HG02938 (cell line): ENCODE measurements around the gene LCK.
A peak's percentile ranks its signal among the peaks of the same experiment; 100 is the strongest.

Experiments
- ATAC-seq: cut with Tn5 transposase; IDR thresholded peaks from one replicate; pipeline ENCODE4 v1.9.1; 2021; ENCODE audit warnings: mild to moderate bottlenecking, moderate library complexity; ENCODE audit not compliant: unreplicated experiment

Gene LCK

DNA sequence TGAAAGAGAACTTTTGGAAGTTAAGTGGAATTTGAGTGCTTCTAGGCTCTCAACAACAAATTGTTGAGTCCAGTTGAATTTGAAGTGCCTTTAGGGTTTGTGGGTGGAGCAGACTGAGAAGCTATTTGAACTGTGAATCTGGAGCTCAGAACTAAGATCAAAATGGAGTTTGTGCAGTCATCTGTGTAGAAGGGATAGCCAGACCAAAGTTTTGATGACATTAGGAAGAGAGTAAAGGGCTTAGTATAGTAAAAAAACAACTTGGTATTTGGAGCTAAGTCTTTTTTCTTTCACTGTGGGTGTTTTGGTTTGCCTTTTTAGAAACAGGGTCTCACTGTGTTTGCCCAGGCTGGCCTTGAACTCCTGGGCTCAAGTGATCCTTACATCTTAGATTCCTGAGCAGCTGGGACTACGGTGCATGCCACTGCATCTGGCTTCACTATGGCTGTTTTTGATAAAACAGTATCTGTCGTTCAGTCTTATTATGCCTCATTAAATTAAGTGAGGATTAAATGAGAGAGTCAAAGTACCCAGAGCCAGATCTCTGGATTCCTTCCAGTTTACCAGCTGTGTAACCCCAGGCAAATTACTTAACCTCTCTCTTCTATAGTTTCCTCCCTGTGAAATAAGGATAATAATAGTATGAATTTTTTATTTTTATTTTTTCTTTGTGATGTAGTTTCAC lies 60.8 kb downstream of the LCK start:
- ATAC-seq, result no peak

DNA sequence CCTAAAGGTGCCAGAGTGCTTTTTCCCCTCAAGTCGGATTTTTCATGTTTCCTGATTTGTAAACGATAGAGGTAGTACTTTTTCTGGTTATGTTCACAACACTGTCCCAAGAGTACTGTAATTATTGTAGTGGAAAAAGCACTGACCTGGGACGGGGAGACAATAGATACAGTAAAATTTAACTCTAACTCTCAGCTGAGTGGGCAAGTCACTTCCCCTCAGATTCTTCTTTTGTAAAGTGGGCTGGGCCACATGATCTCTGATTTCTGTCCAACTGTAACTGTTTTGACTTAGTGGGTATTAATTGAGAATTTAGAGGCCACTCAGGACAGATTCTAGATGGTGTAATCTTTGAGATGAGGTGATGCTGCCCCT lies 65.8 kb downstream of the LCK start:
- peak; percentile 25 for ATAC-seq

DNA sequence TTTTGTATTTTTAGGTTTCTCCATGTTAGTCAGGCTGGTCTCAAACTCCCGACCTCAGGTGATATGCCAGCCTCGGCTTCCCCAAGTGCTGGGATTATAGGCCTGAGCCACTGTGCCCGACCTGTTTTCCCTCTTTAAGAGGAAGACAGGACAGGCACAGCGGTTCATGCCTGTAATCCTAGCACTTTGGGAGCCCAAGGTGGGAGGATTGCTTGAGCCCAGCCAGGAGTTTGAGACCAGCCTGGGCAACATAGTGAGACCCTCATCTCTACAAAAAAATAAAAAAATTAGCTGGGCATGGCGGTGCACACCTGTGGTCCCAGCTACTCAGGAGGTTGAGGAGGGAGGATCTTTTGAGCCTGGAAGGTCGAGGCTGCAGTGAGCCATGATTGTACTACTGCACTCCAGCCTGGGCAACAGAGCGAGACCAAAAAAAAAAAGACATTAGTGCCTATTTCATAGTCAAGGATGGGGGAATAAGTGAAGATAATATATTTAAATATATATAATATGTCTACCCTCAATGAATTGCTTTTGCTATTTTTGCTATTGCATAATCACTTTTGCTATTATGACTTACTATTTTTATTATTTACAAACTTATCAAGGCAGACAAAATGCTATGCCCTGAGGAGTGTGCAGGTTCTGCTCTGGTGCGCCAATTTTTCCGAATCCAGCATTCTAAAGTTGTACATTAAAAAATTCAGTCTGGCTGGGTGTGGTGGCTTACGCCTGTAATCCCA lies 67.2 kb downstream of the LCK start:
- ATAC-seq, result no peak

DNA sequence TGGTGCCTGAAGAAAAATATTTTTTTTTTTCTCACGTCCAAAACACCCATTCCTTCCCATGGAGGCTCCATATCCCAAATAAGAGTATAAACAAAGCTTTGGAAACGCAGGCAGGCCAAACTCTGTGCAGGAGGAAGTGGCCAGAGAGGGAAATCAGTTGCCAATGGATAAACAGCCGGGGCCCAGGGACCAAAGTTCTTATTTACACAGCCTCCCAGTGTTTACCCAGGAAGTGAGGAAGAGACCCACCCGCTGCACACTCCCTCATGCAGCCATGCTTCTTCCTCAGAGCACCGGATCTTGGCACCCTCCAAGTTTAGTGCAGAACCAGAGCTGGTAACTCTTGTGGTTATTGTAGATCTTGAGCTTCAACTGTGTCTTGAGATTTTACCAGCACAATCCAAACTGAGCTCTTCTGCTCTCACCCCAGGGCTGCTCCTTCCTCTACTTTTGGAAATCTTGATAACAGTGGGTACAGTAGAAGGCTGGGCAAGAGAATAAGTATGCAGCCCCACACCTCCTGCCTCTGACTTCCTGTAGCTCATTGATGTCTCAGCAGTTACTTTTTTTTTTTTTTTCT lies 70.7 kb downstream of the LCK start:
- ATAC-seq, result no peak

DNA sequence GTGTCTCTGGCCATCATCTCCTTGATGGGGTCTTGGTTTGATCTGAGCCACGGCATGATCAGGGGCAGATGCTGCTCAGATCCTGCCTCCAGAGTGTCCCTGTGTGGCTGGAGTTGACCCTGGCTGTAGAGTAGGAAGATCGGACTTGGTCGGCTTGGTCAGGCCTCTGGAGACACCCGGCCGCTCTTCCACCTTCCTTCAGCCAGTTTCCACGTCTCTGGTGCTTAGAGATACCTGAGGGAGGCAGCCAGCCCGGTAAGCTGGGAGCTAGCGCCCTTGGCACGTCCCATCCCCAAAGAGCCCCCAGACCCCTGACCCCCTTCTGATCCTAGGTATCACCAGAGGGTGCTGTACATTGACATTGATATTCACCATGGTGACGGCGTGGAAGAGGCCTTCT lies 76.1 kb downstream of the LCK start:
- ATAC-seq, result no peak

DNA sequence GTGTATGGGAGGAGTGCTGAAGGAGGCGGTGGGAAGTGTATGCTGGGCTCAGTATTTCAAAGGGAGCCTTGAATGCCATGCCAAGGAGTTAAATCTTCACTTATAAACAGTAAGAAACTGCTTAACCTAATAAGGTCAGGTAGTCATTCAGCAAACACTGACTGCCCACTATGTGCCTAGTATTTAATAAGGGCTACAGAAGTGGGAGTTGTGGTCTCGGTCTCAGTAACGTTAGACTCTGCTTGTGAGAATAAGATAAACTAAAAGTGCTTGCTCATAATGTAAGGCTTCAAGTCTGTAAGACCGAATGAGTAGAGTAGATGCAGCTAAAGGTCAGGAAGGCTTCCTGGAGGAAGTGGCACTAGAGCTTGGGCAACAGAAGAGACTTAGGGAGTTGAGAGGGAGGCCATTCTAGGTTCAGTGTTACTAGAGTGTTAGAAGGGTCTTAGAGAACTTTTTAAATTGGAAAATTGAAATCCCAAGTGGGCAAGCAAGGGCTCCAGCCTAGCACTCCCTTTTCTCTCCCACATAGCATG lies 78.9 kb downstream of the LCK start:
- ATAC-seq, result no peak

DNA sequence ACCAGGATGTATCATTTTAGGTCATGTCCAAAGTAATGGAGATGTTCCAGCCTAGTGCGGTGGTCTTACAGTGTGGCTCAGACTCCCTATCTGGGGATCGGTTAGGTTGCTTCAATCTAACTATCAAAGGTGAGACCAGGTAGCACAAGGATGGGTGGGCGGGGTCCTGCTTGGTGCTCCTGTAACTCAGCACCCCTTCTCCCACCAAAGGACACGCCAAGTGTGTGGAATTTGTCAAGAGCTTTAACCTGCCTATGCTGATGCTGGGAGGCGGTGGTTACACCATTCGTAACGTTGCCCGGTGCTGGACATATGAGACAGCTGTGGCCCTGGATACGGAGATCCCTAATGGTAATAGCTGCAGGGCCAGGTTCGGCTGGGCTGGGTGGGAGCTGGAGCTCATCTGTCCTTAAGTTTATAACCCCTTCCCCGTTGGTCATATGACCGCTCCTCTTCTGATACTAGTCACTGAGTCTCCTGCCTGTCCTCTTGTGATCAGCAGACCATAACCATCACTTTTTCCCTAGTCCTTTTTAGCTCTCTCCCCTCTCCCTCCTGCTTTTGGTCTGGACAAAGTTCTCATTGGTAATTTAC lies 79.6 kb downstream of the LCK start:
- ATAC-seq, result no peak

DNA sequence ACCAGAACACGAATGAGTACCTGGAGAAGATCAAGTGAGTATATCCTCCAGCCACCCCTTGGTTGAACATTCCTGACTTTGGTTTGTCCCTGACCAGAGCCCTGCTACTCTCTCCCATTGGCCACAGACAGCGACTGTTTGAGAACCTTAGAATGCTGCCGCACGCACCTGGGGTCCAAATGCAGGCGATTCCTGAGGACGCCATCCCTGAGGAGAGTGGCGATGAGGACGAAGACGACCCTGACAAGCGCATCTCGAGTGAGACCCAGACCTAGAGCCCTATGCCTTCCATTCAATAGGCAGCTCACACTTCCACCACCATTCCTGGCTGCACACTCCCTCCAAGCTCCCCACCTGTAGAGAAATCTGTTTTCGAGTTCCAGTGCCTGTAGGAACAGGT lies 80.5 kb downstream of the LCK start:
- ATAC-seq, result no peak

DNA sequence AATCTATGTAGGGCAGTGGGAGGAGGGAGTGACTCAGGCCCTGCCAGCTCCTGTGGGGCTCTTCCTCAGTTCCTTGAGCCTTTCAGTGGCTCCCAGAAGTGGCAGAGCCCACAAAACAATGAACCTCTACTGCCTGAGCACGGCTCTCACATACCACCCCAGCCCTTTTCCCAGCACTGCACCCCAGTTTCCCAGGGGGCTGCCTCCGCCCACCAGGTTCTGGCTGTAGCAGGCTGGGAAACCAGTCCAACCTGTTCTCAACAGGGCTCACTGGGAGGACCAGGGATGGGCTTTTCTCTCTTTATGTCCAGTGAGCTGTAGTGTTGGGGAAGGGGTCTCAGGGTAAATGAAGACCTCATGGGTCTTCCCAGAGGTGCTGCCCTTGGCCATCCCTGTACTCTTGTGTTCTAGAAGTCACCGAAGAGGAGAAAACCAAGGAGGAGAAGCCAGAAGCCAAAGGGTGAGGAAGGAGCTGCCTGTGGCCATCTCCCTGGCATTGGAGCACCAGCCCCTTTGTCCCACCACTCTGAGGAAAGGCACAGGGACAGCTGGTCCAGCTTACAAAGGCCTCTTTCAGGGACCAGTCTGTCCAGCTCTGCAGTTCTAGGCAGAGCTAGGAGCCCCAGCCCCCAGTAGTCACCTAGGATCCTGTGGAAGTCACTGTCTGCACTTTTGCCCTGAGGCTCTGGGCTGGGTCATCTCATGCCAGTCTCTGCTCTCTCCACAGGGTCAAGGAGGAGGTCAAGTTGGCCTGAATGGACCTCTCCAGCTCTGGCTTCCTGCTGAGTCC lies 81.4 kb downstream of the LCK start:
- no peak for ATAC-seq

DNA sequence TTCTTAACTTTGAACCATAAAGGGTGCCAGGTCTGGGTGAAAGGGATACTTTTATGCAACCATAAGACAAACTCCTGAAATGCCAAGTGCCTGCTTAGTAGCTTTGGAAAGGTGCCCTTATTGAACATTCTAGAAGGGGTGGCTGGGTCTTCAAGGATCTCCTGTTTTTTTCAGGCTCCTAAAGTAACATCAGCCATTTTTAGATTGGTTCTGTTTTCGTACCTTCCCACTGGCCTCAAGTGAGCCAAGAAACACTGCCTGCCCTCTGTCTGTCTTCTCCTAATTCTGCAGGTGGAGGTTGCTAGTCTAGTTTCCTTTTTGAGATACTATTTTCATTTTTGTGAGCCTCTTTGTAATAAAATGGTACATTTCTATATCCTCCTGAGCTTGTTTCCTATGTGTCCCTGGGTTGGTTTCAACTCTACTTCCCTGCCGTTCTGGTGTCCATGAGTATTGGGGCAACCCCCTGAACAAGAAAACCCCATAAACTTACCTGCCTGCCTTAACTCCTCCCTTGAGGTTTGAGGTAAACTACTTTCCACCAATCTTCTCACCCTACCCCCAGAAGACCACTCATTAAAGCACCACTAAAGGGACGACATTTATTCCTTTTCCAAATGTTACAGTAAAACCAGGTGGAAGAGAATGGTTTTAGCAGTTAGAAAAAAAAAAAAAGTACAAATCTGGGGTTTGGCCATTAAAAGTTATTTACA lies 82.3 kb downstream of the LCK start:
- no peak for ATAC-seq

DNA sequence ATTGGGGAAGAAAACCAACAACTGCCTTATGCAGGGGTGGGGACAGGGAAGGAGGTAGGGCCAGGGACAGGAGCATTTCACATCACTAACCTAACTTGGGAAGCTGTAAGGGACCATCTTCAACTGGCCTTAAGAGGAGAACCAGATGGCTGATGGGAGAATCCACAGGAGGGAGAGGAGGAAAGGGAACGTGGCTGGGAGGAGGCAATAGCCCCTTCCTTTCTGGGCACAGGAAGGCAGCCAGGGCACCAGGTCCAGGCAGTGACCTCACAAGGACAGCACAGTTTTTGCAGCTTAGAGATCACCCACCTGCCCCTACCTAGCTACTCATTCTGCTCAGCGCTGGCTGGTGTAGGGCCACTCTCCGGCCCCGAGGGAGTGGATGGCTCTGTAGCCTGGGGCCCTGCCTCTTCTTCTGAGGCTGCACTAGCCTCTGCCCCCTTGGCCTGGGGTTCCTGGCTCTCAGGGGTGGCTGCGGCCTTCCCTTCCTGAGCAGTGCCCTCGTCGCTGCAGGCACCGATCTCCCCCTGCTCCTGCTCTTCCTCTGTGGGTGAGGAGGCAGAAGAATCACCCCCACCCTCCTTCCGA lies 83.3 kb downstream of the LCK start:
- ATAC-seq, result no peak

DNA sequence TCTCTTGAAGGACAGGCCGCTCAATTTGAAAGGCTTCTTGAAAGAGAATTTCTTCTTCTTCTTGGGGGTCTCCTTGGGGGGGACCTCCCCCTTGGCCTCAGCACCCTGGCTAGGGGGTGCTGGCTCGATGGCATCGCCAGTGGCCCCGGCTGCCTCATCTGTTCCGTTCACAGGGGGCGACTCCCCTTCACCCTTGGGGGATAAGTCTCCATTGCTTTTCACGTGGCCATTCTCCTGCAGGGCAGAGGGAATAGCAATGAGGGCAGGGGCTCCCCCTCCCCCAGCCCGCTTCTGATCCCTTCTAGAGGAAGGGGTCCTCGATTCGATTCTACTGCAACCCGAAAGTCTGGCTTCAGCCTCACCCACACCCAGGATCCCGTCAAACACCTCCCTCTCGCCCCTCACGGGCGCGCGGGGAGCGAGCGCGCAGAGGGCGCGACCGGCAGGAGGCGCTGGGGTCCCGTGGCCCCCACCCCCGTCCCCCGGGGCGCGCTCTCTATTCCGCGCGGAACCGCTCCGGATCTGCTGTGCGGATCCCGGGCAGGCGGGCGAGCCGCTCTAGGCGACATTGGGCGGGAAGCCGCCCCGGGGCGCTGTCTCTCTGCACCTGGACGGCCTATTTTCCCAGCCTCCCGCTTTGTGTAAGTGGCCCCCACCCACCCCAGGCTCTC lies 83.9 kb downstream of the LCK start:
- ATAC-seq, result no peak

DNA sequence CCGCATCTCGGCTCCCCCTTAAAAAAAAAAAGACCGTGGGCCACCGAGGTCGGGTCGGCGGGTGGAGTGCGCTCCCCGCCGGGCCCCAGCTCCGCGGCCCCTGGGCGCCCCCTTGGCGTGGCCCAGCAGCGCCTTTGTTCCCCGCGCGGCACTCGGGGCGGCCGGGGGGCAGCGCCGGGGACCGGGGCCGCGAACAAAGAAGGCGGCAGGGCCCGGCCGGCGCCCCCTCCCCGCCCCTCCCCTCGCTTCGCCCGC lies 84.4 kb downstream of the LCK start:
- ATAC-seq, result no peak
